HG03025 (cell line): ENCODE results near the gene UPB1.
"Not testable (repeated sequence)": the region's sequence is repeated elsewhere in the genome, so short reads cannot be mapped to it uniquely, and the experiment has no call there.

Experiments used
- ATAC-seq: cut with Tn5 transposase; IDR thresholded peaks from one replicate; pipeline ENCODE4 v1.9.1; 2021; ENCODE audit warnings: mild to moderate bottlenecking, moderate library complexity; ENCODE audit not compliant: unreplicated experiment, low FRiP score

The UPB1 gene

DNA sequence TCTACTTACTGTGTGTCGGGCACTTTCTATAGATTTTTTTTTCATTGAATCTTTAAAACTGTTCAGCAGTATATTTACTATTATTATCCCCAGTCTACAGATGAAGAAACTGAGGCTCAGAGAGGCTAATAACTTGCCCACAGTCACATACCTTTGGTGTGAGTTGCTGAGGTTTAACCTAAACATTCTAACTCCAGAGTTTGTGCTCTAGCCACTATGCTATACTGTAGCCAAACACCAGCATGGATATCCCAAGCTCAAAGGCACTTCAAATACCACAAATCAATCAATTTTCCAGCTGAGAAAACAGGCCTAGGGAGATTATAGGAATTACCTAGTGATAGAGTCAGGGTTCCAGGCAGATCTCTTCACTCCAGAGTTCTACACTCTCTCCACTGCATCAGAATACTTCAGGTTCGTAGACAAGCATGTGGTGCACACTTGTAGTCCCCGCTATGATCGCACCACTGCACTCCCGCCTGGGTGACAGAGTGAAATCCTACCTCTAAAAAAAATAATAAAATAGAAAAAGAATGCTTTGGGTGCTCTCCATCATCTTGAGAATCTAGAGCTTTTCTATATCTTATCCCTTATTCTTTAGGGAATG is 20.4 kb upstream of the UPB1 start:
- ATAC-seq, result no peak

- no peak for ATAC-seq
These were observed 13.5 kb upstream of the UPB1 start for GRCh38 chr22:24481641-24482040.

- ATAC-seq, result no peak
These were observed 12.6 kb upstream of the UPB1 start for GRCh38 chr22:24482575-24482974.

GRCh38 chr22:24482998-24483397 is 12.1 kb upstream of the UPB1 start:
- ATAC-seq, result no peak

GRCh38 chr22:24483976-24484545 is 11.1 kb upstream of the UPB1 start:
- no peak for ATAC-seq

GRCh38 chr22:24485170-24485569 is 10.0 kb upstream of the UPB1 start:
- no peak for ATAC-seq

DNA sequence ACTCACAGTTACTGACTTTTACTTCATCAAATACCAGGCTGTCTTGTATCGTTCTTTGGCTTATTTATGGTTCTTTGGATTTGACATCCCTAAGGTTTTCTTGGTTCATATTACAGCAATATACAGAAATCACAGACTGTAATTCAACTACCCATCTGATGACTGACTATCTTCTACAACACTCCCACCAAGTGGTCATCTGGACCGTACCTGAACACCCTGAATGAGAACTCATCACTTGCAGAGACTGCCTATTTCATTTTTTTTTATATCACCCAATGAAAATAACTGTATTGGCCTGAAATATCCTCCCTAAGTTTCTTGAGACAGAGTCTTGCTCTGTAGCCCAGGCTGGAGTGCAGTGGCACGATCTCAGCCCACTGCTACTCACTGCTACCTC is 9.5 kb upstream of the UPB1 start:
- ATAC-seq, result no peak

DNA sequence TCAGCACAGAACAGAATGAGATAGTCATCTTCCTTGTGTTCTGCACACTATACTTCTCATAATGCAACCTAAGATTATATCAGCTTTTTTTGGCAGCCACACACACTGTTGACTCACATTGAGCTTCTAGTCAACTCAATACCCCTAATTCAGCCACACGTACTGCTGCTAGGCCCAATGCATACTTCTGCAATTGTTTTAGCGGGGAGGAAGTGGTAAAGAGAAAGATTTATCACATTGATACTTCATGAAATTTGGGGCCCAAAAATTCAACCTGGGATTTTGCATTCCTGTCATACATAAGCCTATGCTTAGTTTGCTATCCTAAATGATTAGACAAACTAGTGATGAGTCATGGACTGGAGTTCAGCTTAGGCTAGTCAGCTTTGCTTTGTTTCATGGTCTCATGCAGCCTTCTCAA is 8.6 kb upstream of the UPB1 start:
- ATAC-seq, result no peak

DNA sequence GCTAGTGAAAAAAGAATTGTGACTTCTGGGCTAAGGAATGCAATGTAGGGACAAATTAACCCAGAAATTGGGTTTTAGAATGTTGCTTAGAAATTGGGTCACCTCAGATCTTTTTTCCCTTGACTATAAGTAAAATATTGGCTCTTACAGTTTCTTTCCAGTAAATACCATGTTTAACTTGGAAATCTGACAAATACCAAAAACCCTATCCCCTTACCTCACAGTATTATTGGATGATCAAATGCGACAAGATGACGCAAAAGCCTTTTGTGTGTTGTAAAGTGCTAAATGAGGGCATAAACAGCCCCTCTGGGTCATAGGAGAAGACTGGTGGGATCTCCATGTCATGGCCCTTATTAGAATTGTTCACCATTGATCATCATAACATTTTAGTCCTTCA is 6.1 kb upstream of the UPB1 start:
- ATAC-seq, result no peak

- not testable (repeated sequence) for ATAC-seq
These were observed 5.7 kb upstream of the UPB1 start for GRCh38 chr22:24489434-24489833.

- ATAC-seq, result no peak
These were observed 2.7 kb upstream of the UPB1 start for GRCh38 chr22:24492391-24492790.

DNA sequence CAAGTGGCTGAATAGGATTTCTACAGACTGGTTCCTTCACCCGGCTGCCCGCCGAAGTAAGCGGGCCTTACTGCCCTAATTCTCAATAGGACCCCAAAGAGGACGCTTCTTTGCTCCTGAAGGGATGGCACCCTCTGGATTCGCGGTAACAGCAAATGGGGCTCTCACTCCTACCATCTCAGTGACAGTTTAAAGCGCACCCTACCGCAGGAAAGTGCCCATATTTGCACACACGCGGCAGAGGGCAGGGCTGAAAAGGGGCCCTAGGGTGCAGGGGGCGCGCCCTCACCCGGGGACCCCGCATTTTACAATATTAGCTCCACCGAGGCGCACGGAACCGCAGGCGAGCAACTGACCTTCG is 985 bp upstream of the UPB1 start:
- no peak for ATAC-seq

GRCh38 chr22:24495365-24495675 is 188 bp downstream of the UPB1 start:
- ATAC-seq, result no peak

- ATAC-seq, result no peak
These were observed 1.1 kb downstream of the UPB1 start for GRCh38 chr22:24496234-24496633.

GRCh38 chr22:24496661-24497060 is 1.5 kb downstream of the UPB1 start:
- ATAC-seq, result no peak

DNA sequence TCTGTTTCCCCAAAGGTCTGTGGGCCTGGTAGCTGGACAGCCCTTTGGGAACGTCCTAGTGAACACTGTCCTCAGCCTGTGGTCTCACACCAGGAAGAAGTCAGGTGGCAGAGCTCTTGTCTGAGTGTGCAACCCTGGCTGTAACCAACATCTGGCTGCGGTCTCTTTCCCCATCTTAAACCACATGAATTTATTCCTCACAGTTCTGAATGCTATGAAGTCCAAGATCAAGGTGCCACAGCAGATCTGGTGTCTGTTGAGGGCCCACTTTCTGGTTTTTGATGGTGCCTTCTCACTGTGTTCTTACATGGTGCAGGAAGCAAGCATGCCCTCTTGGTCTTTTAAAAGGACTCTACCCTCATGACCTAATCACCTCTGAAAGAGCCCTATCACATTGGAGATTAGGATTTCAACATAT is 2.7 kb downstream of the UPB1 start:
- ATAC-seq, result no peak

DNA sequence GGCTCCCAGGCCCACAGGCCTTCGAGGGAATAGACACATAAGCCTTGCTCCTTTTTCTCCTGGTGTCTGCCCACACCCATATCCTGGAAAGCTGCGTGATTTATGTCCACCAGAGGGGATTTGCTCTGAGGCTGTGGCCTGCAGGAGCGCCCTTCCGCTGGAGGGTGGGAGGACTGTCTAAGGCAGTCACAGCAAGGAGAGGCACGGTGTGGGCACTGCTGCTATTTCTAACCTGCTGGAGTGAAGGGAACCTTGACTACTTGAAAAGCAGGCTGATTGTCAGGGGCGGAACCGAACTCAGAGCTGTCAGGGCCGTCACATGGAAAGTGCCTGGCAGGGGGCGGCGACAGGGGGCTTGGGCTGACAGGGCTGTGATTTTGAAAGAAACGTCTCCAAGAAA is 3.7 kb downstream of the UPB1 start:
- no peak for ATAC-seq

GRCh38 chr22:24499706-24500276 is 4.7 kb downstream of the UPB1 start:
- ATAC-seq, result no peak

DNA sequence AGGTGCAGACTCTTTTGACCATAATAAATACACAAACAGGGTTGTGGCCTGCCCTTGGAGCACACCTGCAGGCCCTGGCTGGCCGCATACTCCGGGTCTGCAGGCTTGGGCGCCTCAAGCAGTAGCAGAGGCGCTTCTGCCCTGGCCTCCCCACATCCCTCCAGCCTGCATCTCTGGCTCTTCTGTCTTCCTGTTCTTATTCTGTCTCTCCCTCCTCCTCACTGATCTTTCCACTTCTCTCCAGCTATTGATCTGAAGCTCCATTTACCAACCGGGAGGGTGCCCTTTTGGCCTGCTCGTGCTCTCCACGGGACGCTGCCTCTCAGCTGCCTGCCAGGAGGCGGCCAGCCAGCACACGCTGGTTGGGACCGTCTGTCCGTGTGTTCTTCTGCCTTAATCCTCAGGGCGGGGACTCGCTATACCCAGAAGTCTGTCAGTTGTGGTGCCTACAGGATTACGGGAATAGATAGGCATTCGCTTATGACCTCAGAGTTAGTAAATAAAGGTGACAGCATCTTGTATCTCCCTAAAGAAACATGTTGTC is 5.2 kb downstream of the UPB1 start:
- no peak for ATAC-seq

- no peak for ATAC-seq
These were observed 6.3 kb downstream of the UPB1 start for GRCh38 chr22:24501301-24502005.

DNA sequence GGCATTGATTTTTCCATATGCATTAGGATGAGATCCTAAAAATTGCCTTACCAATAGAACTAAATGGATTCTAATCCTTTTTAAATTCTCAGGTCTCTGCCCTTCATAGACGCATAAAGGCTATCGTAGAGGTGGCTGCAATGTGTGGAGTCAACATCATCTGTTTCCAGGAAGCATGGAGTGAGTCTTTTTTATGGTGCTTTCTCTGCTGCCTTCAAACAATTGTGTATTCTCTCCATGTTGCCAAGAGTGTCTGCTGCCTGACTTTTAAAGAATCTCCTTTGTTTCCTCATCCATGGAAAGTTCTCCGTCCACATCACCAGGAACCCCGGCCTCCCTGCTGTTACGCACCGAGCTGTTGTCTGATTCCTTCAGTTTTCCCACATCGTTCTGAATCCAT is 6.9 kb downstream of the UPB1 start:
- no peak for ATAC-seq

DNA sequence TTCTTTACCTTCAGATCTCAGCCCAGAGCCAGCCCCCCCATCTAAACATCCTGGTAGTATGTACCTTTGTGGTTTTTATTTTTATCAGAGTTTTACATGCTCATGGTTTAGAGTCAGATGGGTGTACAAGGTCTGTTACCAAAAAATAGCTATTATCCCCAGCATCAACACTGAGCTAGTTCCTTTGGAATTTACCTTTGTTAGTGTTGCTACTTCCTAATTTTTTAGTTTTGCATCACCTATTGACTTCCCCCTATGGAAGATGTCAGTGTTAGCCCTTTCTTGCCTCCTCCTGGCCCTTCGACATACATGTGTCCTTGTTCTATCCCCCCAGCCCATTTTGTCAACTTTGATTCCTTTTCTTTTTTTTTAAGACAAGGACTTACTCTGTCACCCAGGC is 7.4 kb downstream of the UPB1 start:
- ATAC-seq, result no peak
